ENCODE measurements around the gene RIMS1.
"Not testable (repeated sequence)": the region's sequence is repeated elsewhere in the genome, so short reads cannot be mapped to it uniquely, and the experiment has no call there.

The RIMS1 gene

DNA sequence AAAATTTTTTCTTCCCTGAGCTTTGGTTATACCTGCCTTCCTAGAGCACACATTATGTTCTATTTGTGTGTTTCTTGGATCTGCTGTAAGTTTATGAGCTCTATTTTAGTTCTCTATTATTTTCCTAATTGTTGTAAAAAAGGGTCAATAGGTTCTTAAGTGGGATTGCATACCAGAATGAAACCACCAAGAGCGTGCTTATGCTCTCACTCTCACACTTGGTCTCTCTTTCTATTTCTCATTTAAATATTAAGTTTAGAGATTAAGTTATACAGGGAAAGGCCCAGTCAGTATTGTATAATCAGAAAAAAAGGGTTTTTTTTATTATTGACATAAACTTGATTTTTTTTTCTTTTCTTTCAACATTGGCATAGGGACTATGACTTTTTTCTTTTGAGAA, 96.8 kb downstream of the RIMS1 start:
- no peak for DNase-seq

- no peak for DNase-seq
Measured at GRCh38 chr6:71994705-71995271, 108.4 kb downstream of the RIMS1 start.

DNA sequence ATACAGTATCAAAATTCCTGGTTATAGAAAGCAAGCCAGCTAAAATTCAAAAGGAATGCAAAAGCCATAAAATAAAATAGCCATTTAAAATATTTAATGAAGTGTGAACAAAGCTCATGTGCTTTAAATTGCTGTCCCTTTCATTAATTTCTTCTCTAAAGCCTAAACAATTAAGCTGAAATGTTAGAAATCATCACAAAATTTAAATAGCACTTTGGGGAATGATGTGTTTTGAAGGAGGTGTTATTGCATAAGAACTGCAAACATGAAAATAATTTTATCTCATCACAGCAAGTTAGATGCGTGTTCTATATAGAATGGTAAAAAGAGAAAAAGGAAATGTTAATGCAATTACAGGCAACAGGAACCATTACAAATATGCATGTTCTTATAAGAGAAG, 111.0 kb downstream of the RIMS1 start:
- DNase-seq = no peak

DNA sequence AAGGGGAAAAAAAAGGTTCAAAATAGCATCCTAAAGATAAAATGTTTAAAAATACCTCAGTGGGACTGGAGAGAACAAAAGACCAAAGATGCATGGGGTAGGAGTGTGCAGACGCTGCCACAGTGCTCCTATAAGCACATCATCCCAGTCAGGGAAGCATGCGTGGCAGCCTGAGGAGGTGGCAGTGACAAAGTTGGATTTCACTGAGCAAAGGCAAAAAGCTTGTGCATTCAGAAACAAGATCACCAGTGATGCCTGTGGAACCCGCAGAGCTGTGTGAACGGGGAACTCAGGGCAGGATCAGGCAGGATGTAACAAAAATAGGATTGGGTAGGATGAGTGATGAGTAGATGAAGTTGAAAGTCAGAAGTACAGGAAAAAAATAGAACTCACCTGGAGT, 116.1 kb downstream of the RIMS1 start:
- DNase-seq = no peak

GRCh38 chr6:72006591-72006990, 120.2 kb downstream of the RIMS1 start:
- not testable (repeated sequence) for DNase-seq

DNA sequence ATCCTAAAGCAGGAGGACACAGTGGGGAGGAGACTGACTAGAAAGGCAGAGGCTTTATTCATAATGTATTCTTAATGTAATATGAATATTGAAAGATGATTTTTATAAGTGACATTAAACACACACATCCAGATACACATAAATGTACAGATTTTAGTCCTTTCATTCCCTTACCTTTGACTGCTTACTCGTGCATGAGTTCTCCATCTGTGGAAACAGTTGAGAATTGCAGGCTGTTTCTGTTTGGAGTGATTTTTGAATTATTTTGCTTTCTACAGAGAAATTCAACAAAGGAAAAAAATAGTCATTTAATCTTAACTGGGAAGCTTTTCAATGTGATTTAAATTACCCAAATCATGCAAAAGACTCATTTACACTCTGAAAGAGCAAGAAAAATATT, 136.5 kb downstream of the RIMS1 start:
- no peak for DNase-seq

GRCh38 chr6:72031471-72031870, 145.1 kb downstream of the RIMS1 start:
- DNase-seq = no peak

GRCh38 chr6:72032086-72032485, 145.7 kb downstream of the RIMS1 start:
- no peak for DNase-seq

- DNase-seq = no peak
Measured at GRCh38 chr6:72035486-72035885, 149.1 kb downstream of the RIMS1 start.

DNA sequence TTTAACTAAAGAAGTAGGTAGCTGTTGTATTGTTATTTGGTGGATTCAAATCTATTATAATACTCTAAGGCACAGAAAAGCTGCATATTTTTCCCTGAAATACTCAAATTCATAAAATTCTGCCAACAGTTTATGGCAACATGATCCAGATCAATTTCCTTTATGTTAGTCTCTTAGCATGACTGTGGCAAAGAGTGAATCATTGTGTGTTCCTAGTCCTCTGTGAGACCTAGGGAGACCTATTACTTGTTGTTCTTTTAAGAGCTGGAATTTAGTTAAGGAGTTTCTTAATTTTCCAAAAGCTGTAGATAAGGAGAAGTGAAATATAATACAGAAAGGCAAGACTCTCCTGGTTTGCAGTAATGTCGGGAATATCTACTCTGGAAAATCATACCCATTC, 149.6 kb downstream of the RIMS1 start:
- no peak for DNase-seq

- no peak for DNase-seq
Measured at GRCh38 chr6:72037006-72037405, 150.7 kb downstream of the RIMS1 start.

DNA sequence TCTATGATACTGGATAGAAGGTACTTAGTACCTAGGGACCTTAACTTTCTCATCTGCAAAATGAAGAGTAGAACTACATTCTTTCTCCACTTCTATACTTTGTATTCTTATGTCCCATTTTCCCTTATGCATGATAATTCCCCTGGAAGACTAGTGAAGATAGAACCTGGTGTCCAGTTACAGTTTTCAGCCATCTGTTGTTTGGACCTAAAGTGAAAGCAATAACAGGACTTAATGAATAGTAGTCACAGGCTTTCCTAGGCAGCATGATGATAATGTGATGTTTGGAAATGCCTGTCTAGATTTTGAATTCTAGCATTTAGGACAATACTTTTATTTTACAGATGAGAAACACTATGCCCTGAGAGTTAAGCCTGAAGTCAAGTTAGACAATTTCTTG, 153.8 kb downstream of the RIMS1 start:
- DNase-seq = no peak

DNA sequence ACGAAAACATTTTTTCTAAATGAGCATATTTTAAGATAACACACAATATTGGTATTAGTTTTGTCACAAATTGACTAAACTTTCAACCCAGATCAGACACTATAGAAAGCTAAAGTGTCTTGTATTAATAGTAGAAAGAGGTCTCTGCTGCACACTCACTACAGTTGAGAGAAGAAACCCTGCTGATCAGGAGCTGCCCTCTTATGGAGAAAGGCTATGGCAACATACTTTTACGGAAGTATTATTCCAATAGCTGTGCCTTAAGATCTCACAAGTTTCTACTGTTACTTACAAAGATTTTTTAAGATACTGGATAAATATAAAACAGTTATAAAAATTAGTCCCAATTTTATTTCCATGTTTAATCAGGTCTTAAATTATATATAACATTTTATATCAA, 155.7 kb downstream of the RIMS1 start:
- DNase-seq = no peak

GRCh38 chr6:72048080-72048479, 161.7 kb downstream of the RIMS1 start:
- no peak for DNase-seq

- no peak for DNase-seq
Measured at GRCh38 chr6:72049376-72049775, 163.0 kb downstream of the RIMS1 start.

GRCh38 chr6:72061286-72061685, 174.9 kb downstream of the RIMS1 start:
- DNase-seq = no peak

- DNase-seq = no peak
Measured at GRCh38 chr6:72064399-72064975, 178.1 kb downstream of the RIMS1 start.

DNA sequence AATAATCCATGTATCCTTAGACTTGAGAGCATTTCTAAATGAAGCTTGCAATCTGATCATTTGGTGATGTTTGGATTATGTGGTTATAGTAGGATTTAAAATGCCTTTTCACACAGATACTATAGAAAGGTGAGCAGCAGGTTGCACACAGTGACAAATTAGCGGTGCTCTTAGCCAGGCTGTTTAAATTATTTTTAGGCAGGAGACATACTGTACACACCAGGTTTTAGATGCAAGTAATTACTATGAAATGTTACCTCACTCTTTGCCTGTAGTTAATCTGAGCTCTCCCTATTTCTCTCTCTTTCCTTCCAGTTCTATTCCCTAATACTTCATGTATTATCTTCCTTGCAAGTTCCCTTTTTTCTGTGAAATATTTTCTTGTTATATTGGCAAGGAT, 191.7 kb downstream of the RIMS1 start:
- no peak for DNase-seq

DNA sequence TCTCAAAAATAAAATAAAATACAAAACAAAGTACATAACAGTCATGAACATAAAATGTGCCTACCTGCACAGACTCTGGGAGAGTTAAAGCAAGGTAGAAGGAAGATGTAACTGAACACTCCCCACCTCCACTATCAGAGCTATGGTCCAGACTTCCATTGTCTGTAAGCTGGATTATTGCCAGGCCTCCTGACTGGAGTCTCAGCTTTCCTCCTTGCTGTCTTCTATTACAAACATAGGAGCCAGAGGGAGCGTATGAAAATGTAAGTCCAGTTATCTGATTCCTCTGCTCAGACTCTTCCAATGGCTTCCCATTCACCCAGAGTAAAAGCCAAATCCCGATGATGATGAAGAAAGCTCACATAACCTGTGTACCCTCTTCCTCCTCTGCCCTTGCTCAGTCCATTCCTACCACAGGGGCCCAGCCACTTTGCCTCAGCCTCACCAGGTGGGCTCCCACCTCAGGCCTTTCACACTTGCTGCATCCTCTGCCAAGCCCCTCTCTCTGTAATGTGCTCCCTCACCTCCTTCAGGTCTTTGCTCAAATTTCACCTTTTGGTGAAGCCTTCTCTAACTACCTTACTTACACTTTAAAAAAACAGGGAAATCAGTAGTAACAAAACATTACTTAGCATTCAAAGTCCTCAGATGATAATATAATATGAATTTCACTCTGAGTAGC, 194.1 kb downstream of the RIMS1 start:
- no peak for DNase-seq

GRCh38 chr6:72081871-72082270, 195.5 kb downstream of the RIMS1 start:
- DNase-seq = no peak

DNA sequence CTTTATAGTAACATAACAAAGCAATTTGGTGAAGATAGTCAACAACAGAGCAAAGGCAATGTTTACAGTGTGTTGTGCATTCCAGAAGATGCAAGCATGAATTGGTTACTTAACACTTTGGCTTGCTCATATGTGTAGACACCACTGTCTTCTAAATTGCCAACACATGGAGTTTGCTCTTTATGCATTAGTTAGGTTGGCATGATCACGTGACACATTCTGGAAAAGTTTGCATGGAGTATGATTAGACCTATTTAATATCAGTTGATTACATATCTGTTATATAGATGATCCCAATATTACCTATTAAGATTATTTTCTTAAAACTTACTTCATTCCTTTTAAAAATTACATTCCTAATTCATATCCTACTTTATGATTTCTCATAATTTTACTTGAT, 197.6 kb downstream of the RIMS1 start:
- no peak for DNase-seq

GRCh38 chr6:72084992-72085569, 198.7 kb downstream of the RIMS1 start:
- no peak for DNase-seq

- DNase-seq = no peak
Measured at GRCh38 chr6:72094506-72094905, 208.2 kb downstream of the RIMS1 start.

- no peak for DNase-seq
Measured at GRCh38 chr6:72102561-72102960, 216.2 kb downstream of the RIMS1 start.
